GM12801 (cell line): Measurements from ENCODE around the gene CR2.

Experiments used
- CTCF ChIP-seq: IDR thresholded peaks from one replicate; pipeline ENCODE4 v1.5.1; 2011; ENCODE audit warnings: control low read depth; ENCODE audit not compliant: insufficient read length; ENCODE audit errors: extremely low read depth

Gene CR2

GRCh38 chr1:207455183-207455754 lies 1.1 kb downstream of the CR2 start:
- no peak for TF ChIP-seq CTCF

- no peak for TF ChIP-seq CTCF
Measured at GRCh38 chr1:207458414-207458813, 4.3 kb downstream of the CR2 start.

GRCh38 chr1:207459008-207459407 lies 4.9 kb downstream of the CR2 start:
- no peak for TF ChIP-seq CTCF

- no peak for TF ChIP-seq CTCF
Measured at GRCh38 chr1:207461649-207462048, 7.5 kb downstream of the CR2 start.

GRCh38 chr1:207462535-207462934 lies 8.4 kb downstream of the CR2 start:
- TF ChIP-seq CTCF: no peak

GRCh38 chr1:207463021-207463420 lies 8.9 kb downstream of the CR2 start:
- no peak for TF ChIP-seq CTCF

GRCh38 chr1:207463571-207463970 lies 9.4 kb downstream of the CR2 start:
- TF ChIP-seq CTCF: no peak
